ENCODE data around the gene CORO6. TPM values are rescaled to one million over a fixed set of nuclear protein-coding genes. Genes with fewer than 3 reads are reported as not detected.

Gene CORO6
- total and polyA plus RNA-seq, 10 of the 15 experiments (the other 5 are each of a cell fraction or from before 2014, with no cell fraction given), result 0.26 to 5.0 (median 1.7) TPM; not detected in 1

- Histone ChIP-seq H2AFZ (ENCODE audit: control insufficient read depth, low read depth, low read length) (no peak overlapping the region), H3K27me3 (replicated peaks in 1 of 2; ENCODE audit: control insufficient read depth in 2 of 2, insufficient read depth in 2 of 2, low read length in 1 of 2) (peaks cover 4 to 6% of the 10 kb centered on the region in 2 experiments; a peak in 3 of 4 replicates), H3K4me3 (no peak overlapping the region), H3K36me3 (ENCODE audit: control insufficient read depth in 2 of 2, insufficient read depth in 2 of 2, low read length in 1 of 2) (no peaks in the 10 kb centered on the region), H3K4me2 (ENCODE audit: control insufficient read depth, insufficient read depth) (no peak overlapping the region), H3K9ac (ENCODE audit: control insufficient read depth, insufficient read depth, low read length) (no peak overlapping the region), H3K79me2 (ENCODE audit: control insufficient read depth, insufficient read depth, low read length) (no peaks in the 10 kb centered on the region), H3K27ac (ENCODE audit: control insufficient read depth, insufficient read depth) (no peak overlapping the region), H3K9me3 (replicated peaks; ENCODE audit: control insufficient read depth, insufficient read depth, low read length) (no peaks in the 10 kb centered on the region; the same call in 2 of the 3 replicates), H4K20me1 (ENCODE audit: control insufficient read depth, insufficient read depth) (peaks cover 3% of the 10 kb centered on the region; the same call in 1 of the 2 replicates), H3K4me1 (ENCODE audit: control insufficient read depth, insufficient read depth, low read length) (peaks cover 27% of the 10 kb centered on the region)
- ChIA-PET RAD21 (ENCODE audit: unreplicated experiment) (interaction anchor here (0.9 to 2.3 kb wide), 2 partner anchors 158 to 472 kb away, joined by 3 to 8 read pairs; no protein-coding TSS in a partner anchor), CTCF (interaction anchor here (0.6 to 5.9 kb wide), 6 partner anchors 40 to 310 kb away, joined by 3 to 114 read pairs (median 4); no protein-coding TSS in a partner anchor), POLR2A (no interaction called here), SMC1A (ENCODE audit: uncharacterized antibody, unreplicated experiment) (interaction anchor here (0.6 to 1.2 kb wide), 6 partner anchors 34 to 251 kb away, joined by 3 to 5 read pairs (median 3); no protein-coding TSS in a partner anchor)
- intact Hi-C loops (cut with micrococcal nuclease; ENCODE audit: unreplicated experiment) (loop anchor here (5.0 kb wide), 1 partner anchor 51 kb away; no protein-coding TSS in a partner anchor), in situ Hi-C loops (cut with MboI) (no loop called here)
- DNase-seq (ENCODE audit: low read depth, low spot score) (no peak), FAIRE-seq (no peak), ATAC-seq (no peak)
- no TSS peak for BruUV-seq (replicated peaks)
- TF ChIP-seq NR2C1 (IDR thresholded peaks at IDR 0.05) (no peak), GABPA (IDR thresholded peaks at IDR 0.05; ENCODE audit: low read depth) (no peak), RCOR1 (conservative IDR thresholded peaks at IDR 0.05; ENCODE audit: low read depth, low read length) (no peak), CUX1 (IDR thresholded peaks at IDR 0.05; ENCODE audit: insufficient replicate concordance, low read depth, low read length) (no peak), ZSCAN29 (IDR thresholded peaks at IDR 0.05) (no peak), KLF5 (IDR thresholded peaks at IDR 0.05; ENCODE audit: partially characterized antibody) (no peak), BCL11A (IDR thresholded peaks at IDR 0.05; ENCODE audit: low read depth, low read length) (no peak), CEBPB (IDR thresholded peaks at IDR 0.05; ENCODE audit: borderline replicate concordance in 1 of 2, low read depth in 2 of 2, low read length in 2 of 2) (no peak), ZNF592 (IDR thresholded peaks at IDR 0.05) (no peak), NR2F1 (conservative IDR thresholded peaks at IDR 0.05) (no peak), SIX5 (IDR thresholded peaks at IDR 0.05; ENCODE audit: low read depth, low read length, severe bottlenecking) (no peak), LARP7 (IDR thresholded peaks at IDR 0.05) (no peak), SMARCA5 (IDR thresholded peaks at IDR 0.05) (no peak), MEF2B (IDR thresholded peaks at IDR 0.05; ENCODE audit: partially characterized antibody, poor library complexity, severe bottlenecking) (no peak), FOXK2 (IDR thresholded peaks at IDR 0.05) (no peak)
- WGBS (ENCODE audit: insufficient coverage, insufficient replicate concordance, low lambda C conversion rate, missing lambda C conversion rate), result 96% methylated on average over 11 of the region's 12 CpGs
Observed at GRCh38 chr17:29620779-29621500, 1.8 kb downstream of the CORO6 start.
